Activated CD4-positive, alpha-beta T cell treated with anti-CD3 and anti-CD28 coated beads, Interleukin-2, Interleukin-4, amounts not matched to agents 100 ng/mL and 50 ng/mL, durations not matched to agents 16 hours and 8 hours (primary cell): ENCODE data around the gene FXYD1.
"Not testable (repeated sequence)": the region's sequence is repeated elsewhere in the genome, so short reads cannot be mapped to it uniquely, and the experiment has no call there.

Experiments
- DNase-seq: peaks from one replicate; pipeline ENCODE4 v3.0.0-alpha.2; 2020; ENCODE audit warnings: low spot score

Gene FXYD1

DNA sequence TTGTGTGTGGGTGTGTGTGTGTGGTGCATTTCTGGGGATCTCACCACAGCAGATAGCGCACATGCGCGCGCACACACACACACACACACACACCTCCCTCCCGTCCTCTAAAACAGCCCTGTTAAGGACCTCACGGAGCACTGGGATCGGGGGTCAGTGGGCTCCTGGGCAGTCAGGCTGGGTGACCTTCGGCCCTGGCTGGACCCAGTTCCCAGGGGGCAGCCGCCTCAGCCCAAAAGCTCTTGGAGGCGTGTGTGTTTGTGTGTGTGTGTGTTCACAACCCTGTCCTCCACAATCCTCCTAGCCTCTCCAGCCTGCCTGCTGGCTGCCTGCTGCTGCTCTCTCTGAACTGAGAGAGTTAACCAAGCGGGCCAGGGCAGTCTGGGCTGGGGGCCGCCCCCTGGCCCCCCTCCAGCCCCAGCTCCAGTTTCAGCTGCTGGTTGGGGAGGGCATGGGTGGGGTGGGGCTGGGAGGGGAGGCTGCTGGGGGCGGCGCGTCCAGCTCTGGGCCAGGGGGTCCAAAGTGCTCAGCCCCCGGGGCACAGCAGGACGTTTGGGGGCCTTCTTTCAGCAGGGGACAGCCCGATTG is at the start of gene FXYD1:
TSS of gene FXYD1 (plus strand) at position 520 of the 588 bp plus-strand sequence. CDS start 1,256 bp downstream, outside the sequence.
- DNase-seq, result no peak

DNA sequence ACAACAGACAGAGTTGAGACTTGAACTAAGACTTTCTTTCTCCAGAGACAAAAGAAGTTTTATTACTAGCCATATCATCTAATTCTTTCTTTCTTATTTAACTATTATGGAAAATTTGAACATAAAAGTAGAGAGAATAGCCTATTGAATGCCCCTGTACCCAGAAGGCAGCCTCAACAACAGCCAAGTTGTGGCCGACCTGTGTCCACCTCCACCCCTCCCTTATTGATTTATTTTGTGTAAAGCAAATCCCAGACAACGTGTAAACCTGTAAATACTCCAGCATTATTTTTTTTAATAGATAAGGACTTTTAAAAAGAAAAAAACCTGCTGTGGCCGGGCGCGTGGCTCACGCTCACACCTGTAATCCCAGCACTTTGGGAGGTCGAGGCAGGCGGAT is 49.1 kb upstream of the FXYD1 start:
- DNase-seq, result no peak

DNA sequence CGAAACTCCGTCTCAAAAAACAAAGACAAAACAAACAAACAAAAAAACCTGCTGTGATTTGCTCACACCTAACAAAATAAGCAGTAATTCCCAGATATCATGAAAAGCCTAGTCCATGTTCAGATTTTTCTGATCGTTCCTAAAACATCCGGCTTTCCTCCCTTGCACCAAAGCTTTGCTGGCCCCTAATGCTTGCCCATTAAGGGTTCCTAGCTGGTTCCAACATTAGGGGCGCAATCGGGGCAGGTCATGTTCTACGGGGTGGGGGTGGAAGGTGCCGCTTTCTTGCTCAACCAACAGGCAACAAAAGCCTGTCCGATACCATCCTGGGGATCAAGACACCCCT is 48.5 kb upstream of the FXYD1 start:
- DNase-seq, result no peak

DNA sequence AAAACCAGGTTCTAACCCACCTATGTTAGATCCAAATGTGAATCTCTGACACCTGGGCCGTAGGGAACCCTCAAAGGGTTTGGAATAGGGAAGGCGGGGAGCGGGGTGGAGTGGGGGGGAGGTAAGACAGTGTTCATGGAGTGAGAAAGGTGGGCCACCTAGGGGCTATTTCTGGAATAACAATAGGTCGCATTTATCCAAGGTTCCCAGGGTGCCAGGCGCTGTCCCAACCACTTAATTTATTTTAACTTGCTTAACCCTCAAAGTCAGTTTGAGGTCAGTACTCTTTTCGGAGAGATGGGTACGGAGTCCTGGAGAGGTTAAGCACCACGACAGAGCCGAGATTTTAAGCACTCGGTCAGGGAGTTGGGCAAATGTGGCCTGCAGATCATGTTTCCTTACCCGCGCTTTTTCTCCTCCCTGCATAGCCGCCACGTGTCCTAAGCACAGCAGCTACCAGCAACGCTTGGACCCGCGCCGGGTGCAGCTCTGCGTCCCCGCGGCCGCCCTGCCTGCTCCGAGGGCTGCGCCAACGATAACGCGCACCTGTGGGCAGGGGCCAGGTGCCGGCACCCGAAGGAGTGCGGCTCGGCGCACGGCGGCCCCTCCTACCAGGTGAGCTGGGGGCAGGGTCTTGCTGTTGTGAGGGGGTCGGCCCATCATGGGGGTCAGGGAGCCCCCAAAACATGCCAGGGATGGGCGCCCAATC is 48.0 kb upstream of the FXYD1 start:
- peak; percentile 49 for DNase-seq

DNA sequence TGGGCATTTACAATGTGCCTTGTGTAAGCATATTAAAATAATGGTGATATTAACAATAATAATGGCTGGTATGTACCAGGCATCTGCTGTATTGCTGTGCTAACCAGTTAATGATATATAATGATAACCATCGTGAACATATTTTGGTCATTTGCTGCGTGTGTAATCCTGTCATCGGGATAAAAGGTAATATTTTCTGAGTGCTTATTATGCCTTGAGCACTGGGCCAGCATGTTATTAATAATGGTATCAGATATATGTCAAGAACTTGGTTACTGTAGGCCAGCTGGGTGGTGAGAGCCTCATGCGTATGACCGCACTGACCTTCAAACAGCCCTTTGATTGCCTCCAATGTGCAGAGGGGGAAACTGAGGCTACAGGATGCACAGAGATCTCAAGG is 45.2 kb upstream of the FXYD1 start:
- DNase-seq, result no peak

DNA sequence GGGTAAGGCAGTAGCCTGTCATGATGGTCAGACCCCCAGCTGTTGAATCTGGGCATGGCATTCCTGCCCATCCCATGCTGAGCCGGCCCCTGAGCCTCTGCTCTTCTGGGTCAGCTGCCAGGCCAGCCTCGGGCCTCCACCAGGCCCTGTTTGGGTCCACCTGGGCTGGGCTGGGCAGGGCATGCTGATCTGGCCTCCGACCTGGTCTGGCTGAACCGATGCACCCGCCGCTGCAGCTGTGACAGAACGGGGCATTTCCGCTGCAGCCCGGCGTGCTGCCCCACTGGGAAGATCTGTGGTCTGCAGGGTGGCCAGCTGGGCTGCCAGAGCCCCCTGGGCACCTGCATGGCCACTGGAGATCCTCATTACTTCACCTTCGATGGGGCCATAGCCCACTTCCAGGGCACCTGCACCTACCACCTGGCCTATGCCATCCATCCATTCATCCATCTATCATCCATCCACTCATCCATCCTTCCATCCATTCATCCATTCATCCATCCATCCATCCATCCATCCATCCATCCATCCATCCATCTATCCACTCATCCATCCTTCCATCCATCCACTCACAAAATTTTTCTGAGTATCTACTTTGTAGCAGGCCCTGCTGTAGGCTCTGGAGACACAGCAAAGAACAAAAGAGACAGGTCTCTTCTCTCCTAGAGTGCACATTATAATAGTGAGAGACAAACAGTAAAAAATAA is 44.5 kb upstream of the FXYD1 start:
- no peak for DNase-seq

DNA sequence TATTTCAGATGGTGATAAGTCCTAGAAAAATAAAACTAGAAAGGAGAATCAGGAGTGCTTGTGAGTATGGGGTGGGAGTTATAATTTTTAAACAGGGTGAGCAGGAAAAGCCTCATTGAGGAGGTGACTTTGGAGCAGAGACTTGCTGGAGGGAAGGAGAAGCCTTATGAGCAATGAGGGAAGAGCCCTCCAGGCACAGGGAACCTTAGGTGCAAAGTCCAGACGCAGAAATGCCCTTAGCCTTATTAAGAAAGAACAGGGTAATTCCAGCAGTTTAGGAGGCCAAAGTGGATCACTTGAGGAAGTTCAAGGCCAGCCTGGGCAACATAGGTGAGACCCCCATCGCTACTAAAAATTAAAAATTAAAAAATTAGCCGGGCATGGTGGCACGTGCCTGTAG is 44.0 kb upstream of the FXYD1 start:
- no peak for DNase-seq

DNA sequence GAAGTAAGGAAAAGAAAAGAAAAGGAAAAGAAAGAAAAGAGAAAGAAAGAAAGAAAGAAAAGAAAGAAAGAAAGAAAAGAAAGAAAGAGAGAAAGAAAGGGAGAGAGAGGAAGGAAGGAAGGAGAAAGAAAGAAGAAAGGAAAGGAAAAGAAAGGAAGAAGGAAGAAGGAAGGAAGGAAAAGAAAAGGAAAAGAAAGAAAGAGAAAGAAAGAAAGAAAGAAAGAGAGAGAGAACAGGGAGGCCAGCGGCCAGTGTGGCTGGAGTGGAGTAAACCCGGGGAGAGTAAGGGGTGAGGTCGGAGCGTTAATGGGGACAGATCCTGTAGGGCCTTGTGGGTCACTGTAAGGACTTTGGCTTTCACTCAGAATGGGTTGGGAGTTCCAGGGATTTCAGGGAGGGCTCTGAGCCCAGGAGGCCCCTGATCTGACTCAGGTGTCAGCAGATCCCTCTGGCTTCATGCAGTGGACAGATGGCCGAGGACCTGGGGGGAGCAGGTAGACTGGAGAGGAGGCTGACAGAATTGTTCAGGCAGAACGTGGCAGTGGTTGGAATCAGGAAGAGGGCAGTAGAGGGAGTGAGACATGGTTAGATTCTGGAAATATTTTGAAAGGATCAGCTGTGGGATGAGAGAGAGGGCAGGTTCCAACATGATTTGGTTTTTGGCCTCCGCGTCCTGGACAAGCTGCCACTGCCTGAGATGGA is 42.8 kb upstream of the FXYD1 start:
- DNase-seq, result no peak

DNA sequence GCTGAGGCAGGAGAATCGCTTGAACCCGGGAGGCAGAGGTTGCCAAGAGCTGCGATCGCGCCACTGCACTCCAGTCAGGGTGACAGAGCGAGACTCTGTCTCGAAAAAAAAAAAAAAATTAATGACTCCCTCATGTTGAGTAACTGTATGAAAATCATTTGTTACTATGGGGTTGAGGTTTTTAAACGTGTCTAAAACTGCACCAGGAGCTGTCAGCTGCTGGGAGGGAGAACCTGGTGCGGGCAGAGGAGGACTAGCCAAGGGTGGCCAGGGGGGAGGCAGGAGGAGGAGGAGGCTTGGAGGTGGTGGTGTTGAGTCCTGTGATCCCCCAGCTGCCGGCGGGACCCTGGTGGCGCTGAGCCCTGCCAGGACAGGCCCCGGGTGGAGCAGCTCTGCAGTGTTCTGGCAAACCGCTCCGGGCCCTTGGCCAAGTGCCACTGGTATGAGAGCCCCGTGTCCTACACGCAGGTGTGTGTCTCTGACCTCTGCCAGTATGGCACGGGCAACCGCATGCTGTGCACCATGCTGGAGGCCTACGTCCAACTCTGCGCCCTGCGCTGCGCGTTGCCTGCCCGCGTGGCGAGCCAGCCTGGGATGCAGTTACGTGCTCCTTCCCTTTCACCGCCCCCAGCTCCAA is 40.1 kb upstream of the FXYD1 start:
- DNase-seq, result no peak

DNA sequence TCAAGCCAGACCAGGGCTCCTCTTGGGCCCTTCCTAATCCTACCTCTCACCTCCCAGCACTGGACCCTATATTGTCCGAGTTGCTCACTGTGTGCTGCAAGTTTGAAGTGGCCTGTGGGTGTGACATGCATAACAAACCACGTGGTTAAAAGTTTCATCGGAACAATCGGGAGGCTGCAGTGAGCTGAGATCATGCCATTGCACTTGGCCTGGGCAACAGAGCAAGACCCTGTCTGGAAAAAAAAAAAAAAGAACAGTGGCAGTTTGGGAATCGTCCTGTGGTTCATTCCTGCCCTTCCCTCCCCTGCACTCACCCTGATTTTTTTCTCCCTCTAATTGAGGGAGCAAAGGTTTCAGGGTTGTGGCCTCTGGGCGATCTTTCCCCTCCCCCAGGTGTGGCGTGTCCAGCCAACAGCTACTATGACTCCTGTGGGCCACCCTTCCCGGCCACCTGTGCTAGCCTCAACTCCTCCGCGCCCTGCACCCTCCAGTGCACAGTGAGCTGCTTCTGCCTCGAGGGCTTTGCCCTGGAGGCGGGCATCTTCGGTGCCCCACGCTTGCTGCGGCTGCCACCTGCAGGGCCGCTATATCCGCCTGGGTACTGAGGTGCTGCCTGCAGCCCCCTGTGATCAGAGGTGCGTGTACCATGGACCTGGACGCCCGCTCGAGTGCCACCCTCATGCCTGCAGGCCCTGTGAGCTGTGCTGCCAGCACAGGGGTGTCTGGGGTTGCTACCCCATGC is 39.3 kb upstream of the FXYD1 start:
- DNase-seq, result no peak

DNA sequence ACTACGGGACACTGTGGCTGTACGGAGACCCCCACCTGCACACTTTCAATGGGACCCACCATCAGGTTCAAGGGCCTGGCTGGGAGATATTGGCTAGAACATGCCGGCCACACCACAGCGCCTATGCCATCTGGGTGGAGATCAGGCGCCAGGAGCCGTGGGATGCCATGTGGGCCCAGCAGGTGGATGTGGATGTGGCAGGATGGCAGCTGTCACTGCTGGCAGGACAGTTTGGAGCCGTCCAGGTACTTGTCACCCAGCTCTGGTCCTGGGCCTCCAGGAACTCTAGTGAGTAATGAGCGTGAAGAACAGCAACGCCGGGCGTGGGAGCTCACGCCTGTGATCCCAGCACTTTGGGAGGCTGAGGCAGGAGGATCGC is 38.7 kb upstream of the FXYD1 start:
- DNase-seq, result no peak

DNA sequence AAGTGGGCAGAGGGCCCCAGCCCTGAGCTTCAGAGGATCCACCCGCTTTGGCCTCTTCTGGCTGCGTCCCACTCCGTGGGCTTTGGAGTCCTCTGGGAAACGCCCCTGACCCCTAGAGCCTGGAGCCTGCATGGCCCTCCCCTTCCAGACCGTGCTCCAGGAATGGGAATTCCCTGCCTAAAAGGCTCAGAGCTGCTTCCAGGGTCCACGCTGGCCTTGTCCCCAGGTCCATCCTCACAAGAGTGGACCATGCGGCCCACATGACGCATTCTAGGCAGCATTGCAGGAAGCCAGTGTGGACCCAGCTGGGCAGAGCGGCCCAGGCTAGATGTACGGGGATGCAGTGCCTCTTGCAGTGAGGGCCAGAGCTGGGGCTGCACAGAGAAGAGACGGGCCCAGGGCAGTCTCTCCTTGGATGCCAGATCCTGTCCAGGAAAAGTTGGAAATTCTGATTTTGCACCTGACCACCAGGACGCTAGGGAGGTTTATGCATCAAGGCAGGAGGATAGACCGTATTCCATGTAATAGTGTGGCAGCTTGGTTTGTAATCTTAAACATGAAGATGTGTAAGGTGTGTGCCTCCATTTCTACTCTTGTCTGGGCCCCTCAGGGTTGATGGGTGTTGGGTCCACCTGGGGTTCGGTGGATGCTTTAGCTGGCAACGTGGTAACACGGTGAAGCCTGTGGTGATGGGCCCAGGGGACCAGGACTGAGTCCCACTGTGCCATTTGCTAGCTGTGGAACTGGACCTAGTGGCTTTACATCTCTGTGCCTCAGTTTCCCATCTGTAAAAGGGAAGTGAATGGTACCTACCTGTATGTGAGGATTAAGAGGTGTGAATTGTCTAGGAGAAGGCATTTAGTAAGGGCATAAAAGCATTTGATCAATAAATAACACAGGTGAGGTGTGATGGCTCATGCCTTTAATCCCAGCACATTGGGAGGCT is 37.8 kb upstream of the FXYD1 start:
- DNase-seq, result no peak

DNA sequence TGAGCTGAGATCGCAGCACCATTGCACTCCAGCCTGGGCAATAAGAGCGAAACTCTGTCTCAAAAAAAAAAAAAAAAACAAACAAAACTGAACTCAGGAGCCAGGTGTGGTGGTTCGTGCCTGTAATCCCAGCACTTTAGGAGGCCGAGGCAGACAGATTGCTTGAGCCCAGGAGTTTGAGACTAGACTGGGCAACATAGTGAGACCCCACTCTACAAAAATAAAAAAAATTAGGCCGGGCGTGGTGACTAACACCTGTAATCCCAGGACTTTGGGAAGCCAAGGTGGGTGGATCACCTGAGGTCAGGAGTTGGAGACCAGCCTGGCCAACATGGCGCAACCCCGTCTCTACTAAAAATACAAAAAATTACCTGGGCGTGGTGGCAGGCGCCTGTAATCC is 36.7 kb upstream of the FXYD1 start:
- not testable (repeated sequence) for DNase-seq

DNA sequence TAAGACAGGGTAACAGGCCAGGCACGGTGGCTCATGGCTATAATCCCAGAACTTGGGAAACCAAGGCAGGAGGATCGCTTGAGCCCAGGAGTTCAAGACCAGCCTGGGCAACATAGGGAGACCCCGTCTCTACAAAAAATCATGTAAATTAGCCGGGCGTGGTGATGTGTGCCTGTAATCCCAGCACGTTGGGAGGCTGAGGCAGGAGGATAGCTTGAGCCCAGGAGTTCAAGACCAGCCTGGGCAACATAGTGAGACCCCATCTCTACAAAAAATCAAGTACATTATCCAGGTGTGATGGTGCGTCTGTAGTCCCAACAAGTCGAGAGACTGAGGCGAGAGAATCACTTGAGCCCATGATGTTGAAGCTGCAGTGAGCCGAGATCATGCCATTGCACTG is 35.0 kb upstream of the FXYD1 start:
- DNase-seq, result not testable (repeated sequence)

DNA sequence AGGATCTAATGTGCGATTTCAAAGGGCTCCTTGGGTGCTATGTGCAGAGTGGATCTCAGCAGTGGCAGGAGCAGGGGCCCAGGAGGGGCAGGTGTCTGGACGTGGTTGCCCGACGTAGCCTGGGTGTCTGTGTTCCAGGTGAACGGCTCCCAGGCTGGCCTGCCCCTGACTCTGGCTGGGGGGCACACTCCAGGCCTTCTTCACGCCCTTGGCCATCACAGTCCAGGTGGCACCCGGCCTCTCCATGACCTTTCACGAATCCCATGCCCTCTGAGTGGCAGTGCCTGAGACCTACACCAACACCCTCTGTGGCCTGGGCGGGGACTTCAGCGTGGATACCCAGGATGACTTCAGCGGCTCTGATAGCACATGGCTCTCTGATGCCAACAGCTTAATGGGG is 34.3 kb upstream of the FXYD1 start:
- DNase-seq, result no peak

DNA sequence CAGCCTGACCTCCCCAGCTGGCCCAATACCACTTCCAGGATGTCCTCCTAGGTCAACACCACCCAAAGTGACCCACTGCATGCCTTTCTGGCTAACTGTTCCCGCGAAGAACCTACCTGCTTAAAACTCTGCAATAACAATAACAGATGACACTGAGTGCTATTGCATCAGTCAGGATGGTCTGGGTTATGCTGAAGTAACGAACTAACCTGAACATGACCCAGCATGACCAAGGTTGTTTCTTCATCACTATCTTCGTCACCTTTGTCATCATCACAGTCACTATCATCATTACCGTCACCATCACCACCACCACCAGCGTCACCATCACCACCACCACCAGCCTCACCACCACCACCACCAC is 33.6 kb upstream of the FXYD1 start:
- no peak for DNase-seq

DNA sequence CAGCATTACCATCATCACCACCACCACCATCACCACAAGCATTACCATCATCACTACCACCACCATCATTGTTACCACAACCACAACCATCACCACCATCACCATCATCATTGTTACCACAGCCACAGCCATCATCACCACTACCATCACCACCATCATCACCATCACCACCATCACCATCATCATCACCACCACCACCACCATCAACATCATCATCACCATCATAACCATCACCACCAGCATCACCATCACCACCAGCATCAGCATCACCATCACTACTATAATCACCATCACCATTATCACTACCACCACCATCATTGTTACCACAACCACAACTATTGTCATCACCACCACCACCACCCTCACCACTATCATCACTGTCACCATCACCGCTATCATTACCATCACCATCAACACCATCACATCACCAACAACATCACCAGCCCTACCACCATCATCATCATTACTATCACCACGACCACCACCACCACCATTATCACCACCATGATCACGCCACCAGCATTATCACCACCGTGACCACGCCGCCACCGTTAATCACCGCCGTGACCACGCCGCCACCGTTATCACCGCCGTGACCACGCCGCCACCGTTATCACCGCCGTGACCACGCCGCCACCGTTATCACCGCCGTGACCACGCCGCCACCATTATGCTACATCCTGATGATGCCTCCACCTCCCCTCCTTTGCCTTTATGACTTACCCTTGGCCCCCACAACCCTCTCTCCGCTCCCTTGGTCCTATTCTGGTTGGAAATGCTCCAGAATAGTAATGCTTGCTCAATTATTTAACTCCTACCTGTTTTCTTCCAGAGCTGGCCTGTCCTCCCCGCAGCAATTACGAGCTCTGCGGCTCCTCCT is 33.0 kb upstream of the FXYD1 start:
- no peak for DNase-seq

DNA sequence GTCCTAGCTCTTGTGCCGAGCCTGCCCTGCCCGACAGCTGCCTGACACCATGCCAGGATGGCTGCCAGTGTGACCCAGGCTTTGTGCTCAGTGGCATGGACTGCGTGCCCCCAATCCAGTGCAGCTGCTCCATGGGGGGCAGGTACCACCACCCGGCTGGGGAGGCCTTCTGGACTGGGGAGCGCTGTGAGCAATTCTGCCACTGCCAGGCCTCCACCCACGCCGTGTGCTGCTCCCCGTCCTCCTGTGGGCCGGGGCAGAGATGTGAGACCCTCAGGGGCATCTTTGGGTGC is 32.4 kb upstream of the FXYD1 start:
- DNase-seq, result no peak

DNA sequence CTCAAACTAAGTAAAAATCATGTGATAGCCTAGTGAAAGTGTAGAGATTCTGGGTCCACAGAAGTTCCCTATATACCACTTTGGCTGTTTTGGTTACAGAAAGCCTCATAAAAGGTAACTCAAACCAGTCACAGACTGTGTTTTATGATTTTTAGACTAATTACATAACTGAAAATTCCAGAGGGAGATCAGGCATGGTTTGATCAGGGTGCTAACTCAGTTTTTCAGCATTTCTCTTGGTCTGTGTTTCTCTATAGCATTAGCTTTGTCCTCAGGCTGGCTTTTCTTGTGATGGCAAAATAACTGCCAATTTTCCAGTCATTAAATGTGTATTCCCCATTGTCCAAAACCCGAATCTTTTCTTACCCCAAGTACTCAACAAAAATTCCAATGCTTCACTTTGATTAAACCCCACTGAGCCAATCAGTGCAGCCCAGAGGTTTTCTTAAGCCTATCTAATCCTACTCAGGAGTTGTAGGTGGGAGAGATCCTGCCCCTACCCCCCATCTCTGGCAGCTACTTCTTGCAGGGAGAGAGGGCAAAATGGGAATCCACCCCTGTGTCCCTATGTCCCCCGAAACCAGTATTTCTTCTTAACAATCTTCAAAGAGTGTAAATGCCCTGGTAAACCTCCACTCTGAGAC is 31.6 kb upstream of the FXYD1 start:
- no peak for DNase-seq
